Keratinocyte (primary cell): ENCODE results near the gene SULF2.

Experiments used
- EZH2 ChIP-seq: IDR thresholded peaks from one replicate; pipeline ENCODE4 v1.6.1; 2012; ENCODE audit warnings: inconsistent platforms, mild to moderate bottlenecking, low read length, moderate library complexity
- TF ChIP-seq, protein P1 (sequence below), 3 experiments: IDR thresholded peaks in 1 of 3; conservative IDR thresholded peaks in 1 of 3; optimal IDR thresholded peaks in 1 of 3; 2 replicates in 2 of 3; 3 replicates in 1 of 3; pipeline versions ENCODE3 to v1.5.1; 2011; ENCODE audit warnings: low read length in 3 of 3, mild to moderate bottlenecking in 3 of 3, moderate library complexity in 2 of 3, control low read depth in 1 of 3, inconsistent platforms in 1 of 3; ENCODE audit not compliant: insufficient read depth in 2 of 3; ENCODE audit errors: extremely low read depth in 1 of 3

DNA sequence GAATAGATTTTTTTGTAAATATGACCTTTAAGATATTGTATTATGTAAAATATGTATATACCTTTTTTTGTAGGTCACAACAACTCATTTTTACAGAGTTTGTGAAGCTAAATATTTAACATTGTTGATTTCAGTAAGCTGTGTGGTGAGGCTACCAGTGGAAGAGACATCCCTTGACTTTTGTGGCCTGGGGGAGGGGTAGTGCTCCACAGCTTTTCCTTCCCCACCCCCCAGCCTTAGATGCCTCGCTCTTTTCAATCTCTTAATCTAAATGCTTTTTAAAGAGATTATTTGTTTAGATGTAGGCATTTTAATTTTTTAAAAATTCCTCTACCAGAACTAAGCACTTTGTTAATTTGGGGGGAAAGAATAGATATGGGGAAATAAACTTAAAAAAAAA is 130.9 kb downstream of the SULF2 start:
- TF ChIP-seq, protein P1, sequence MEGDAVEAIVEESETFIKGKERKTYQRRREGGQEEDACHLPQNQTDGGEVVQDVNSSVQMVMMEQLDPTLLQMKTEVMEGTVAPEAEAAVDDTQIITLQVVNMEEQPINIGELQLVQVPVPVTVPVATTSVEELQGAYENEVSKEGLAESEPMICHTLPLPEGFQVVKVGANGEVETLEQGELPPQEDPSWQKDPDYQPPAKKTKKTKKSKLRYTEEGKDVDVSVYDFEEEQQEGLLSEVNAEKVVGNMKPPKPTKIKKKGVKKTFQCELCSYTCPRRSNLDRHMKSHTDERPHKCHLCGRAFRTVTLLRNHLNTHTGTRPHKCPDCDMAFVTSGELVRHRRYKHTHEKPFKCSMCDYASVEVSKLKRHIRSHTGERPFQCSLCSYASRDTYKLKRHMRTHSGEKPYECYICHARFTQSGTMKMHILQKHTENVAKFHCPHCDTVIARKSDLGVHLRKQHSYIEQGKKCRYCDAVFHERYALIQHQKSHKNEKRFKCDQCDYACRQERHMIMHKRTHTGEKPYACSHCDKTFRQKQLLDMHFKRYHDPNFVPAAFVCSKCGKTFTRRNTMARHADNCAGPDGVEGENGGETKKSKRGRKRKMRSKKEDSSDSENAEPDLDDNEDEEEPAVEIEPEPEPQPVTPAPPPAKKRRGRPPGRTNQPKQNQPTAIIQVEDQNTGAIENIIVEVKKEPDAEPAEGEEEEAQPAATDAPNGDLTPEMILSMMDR (optimal IDR thresholded peaks at IDR 0.05 in 1 of 3, IDR thresholded peaks at IDR 0.05 in 1 of 3, conservative IDR thresholded peaks at IDR 0.05 in 1 of 3; ENCODE audit: extremely low read depth in 1 of 3, insufficient read depth in 2 of 3, low read length in 3 of 3): no peak
- no peak for TF ChIP-seq EZH2
